ENCODE measurements around the gene LRRC40.

LRRC40 gene

DNA sequence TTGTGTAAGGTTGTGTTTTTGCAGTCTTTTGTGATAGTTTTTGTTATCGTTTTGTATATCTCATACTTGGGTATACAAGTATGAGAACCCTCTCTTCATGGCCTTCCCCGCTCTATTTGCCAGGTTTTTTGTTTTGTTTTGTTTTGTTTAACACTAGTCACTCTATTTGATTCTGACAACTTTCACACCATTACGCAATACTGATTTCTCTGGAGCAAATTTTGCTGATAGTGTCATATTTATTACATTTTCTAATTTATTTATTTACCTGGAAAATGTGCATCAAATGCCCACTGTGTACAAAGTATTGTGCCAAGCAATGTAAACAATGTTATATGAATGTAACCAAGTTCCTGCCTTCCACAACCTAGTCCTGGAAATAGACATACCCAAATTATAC, 90.1 kb downstream of the LRRC40 start:
- DNase-seq (ENCODE audit: low read depth in 2 of 2): no peak

DNA sequence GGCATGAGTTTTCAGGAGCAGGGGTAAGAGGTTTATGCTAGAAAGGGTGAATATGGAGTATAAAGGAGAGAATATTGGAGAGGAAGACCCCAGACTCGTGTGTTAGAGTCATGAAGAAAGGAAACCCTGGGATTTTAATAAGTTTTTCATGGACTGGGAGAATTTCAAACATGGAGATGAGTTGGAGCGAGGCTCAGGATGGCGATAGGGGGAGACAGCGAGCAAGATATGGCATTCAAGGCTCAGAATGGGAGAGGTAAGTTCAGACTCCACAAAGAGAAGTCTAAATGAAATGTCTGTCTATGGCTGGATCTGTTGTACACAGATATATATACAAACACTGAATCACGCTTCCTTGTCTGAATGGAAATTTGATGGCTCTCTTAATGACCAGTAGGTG, 92.5 kb downstream of the LRRC40 start:
- DNase-seq (ENCODE audit: low read depth in 2 of 2): no peak

DNA sequence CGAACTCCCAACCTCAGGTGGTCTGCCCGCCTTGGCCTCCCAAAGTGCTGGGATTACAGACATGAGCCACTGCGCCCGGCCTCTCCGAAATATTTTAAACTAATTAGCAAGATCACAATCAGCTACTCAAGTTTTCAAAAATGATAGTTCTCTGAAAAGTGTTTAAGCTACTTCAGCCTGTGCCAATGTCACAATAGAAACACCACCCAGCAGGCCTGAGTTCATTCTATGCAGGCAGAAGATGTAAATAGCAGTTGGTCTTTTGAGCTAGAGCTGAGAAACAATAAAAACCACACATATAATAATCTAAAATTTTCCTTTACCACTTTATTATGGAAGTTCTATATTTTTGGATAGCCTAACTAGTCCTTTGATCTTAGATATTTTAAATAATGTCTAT, 96.1 kb downstream of the LRRC40 start:
- no peak for DNase-seq (ENCODE audit: low read depth in 2 of 2)

DNA sequence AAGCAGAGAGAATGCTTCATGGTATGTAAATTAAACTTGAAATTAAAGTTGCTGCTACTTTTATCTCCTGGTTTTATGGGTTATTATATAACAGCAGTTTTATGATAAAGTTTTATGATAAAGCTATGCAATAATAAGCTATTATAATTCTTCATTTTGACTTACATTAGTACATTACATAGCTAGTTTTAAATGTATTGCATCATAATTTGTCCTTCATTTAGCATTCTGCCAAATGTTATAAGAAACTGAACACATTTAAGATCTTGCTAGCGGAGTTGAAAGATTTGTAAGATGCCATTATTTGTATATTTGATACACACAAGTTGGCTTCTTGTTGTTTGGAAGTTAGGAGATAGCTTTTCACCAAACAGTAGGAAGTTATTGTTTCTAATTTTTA, 101.6 kb downstream of the LRRC40 start:
- no peak for DNase-seq (ENCODE audit: low read depth in 2 of 2)

DNA sequence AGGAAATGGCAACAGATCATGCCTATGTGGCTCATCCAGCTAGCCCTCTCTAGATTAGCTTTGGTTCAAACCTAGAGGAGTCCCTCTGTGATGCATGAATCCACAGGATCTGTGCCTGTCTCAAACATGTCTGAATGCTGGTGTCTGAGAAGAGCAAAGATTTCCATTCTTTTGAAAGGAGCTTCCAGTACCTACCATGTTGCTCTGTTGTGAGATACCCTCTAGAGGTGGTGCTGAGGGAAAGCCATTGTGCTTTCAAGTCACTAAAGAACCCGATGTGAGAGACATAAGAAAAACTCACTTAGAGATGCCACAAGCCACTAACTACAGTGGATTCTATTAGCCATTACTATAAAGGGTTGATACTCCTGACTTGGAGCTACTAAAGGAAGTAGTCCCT, 103.6 kb downstream of the LRRC40 start:
- DNase-seq (ENCODE audit: low read depth in 2 of 2): no peak

DNA sequence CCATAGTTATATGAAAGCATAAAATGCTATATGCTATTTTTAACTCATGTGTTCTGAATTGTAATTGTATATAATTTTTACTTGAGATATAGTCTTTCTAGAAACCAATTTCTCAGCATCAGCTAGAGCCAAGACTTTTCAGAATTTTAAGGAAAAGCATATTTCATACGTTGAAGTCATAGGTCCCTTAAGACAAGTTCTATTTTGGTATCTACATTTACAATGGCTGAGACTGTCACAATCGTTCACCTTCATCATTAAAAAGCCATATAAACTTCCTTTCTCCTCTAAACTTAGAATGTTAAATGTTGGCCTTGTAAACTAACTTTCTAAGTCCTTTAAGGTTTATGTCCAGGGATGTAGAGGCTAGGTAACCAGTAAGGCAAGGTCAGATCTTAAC, 104.1 kb downstream of the LRRC40 start:
- no peak for DNase-seq (ENCODE audit: low read depth in 2 of 2)
